NCI-H1417 (cell line): ENCODE results near the gene CDH15.

ENCODE experiments used
- DNase-seq, 3 experiments: peaks; one replicate each; lab custom pipeline; 2025; lab: John Stamatoyannopoulos, UW

Gene CDH15

DNA sequence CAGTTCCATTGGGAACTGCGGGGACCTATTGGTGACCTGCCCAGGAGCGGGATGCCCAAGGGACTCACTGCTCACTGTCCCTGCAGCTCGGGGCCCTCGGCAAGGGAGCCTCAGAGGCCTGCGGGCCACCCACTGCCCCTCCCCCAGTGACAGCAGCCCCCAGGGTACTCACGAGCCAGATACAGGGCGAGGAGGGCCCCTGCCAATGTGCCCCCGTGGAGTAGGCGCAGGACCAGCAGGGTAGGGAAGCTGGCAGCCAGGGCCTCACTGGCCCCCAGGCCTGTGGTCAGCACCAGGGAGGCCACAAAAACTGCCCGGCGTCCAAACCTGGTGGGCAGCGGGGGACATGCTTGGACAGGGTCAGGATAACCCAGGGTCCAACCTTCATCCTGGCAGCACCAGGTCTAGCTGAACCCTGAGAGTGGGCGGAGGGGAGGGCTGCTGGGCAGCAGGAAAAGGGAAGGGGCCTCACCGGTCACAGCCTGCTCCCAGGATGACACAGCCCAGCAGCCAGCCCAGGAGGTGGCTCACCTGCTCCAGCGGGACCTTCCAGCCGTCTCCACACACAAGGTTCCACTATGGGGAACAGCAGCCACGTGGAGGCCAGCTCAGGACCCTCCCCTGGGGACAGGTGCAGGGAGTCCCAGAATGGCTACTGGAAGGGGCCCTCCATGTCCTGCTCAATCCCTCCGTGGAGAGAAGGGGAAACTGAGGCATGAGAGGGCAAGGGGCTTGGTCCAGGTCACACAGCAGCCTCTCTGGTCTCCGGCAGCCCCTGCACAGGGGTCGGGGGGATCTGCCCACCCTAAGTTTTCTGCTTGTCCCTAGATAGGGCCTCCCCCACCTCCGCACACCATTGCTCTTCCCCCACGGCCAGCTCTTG lies 27.9 kb downstream of the CDH15 start:
- DNase-seq = no peak

DNA sequence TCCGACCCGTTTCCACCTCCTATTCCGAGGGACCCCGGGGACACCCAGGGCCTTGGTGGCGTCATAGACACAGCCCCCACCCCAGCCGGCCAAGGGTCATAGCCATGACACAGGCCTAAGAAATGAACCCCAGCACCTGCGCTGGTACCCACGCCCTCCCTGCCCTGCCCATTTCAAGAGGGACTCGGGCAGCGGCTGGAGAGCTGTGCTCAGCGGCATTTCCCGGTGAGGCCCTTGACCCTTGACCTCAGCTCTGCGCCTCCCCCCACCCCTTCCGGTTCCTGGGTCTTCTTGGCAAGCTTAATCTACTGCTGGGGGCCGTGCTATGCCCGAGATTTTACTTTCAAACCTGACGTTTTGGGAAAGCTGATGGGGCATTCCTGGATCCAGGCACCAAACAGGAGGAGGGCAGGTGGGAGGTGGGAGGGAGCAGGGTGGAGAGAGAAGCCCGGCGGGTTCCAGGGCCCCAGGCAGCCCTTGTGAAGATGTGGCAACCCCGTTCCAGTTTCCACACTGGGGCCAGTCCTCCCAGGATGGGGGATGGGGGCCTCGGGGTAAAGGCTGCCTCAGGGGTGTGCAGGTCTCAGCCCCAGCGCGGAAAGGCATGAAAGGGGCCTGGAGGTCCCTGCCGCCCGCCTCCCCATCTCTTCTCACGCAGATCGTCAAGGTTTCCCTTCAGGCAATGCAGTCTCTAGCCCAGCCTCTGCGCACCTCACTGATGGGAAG lies 28.7 kb downstream of the CDH15 start, which contains the start of gene SLC22A31:
SLC22A31 (minus strand) TSS at position 414 of the 726 bp plus-strand sequence; CDS start at position 378, 36 bp downstream.
- DNase-seq = peak in 2 of 3 experiments; percentile 15 to 18

DNA sequence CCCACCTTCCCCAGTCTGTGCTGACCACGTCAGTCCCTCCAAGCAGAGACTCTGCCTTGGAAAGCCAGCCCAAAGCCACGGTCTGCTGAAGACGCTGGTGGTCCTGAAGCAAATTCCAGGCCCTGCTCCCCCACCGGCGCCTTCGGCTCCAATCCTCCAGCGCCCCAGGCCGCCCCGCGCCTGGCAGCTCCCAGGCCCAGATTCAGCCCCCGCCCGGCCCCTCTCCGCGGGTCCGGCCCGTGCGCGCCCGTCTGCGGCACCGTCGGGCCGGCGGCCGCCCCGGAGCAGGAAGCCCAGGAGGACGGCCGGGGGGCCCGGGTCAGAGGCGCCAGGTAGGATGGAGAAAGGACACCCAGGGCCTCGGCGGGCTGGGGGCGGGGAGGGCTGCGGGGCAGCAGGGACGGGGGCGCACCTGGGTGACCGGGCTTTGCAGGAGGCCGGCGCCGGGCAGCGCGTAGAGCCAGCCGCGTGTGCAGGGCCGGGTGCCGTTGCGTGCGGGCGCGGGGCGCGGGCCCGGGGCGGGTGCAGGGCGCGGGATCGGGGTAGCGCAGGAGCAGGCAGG lies 29.4 kb downstream of the CDH15 start:
- no peak for DNase-seq

DNA sequence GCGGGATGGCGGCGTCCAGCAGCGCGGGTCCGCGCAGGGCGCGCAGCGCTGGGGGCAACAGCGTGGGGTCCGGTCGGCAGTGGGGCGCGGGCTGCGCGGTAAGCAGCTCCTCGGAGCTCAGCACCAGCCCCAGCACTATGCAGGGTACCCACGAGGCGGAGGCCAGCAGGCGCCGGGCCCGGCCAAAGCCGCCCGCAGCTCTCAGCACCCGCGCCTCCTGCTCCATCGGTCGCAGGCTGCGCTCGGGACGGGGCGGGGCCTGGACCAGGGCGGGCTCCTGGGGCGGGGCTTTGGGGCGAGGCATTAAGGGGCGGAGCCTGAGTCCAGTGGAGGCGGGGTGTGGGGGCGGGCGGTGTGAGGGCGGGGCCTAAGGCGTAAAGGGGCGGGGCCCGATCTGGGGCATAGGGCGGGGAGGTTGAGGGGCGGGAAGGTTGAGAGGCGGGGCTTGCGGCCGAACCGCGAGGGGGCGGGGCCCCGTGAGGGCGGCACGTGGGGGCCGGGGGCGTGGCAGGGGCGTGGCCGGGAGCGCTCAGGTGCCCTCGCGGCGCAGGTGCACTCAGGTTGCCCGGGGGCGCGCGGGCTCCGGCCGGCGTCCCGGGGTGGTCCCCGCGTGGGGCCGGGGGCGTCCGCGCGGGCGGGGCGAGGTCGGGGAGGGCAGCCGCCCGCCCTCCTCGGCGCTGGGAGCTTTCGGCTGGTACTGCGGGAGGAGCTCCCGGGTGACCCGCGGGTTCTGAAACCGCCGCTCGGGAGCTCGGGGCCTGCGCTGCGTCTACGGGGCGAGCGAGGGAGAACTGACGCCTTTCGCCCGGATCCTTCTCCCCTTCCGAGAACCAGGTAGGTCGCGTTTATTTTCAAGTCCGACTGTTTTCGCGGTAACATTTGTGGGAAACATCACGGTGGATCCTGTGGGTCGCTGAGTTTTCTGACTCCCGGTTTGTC lies 30.2 kb downstream of the CDH15 start:
- peak; percentile 73 to 80 (median 79) for DNase-seq

DNA sequence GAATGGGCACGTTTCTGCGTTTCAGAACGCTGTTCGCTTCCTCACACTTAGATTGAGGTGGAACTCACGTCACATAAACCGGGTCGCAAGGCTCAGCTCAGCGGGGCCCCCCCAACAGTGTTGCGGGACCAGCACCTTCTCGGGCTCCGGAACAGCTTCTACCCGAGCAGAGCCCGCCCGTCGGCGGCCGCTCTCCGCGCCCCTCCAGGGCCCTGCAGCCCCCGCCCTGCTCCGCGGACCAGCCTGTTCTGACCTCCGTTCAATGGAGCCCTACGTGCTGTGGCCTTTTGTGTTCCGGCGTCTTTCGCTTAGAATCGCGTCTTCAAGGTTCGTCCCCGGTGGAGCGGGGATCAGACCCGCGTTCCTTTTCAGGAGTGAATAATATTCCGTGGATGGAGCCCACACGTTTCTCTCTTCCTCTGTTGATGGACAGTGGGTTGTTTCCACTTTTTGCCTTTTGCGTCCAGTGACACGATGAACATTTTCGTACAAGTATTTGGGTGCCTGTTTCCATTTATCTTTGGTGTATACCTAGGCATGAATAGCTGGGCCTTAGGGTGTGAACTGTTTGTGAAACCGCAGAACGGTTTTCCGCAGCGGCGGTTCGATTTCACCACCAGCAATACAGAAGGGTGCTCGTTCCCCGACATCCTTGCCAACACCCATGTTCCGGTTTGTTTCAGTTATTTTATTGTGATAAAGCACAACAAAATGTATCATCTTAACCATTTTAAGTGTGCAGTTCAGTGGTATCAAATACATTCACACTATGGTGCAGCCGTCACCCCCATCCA lies 31.1 kb downstream of the CDH15 start:
- DNase-seq = peak in 2 of 3 experiments; percentile 36 to 50

DNA sequence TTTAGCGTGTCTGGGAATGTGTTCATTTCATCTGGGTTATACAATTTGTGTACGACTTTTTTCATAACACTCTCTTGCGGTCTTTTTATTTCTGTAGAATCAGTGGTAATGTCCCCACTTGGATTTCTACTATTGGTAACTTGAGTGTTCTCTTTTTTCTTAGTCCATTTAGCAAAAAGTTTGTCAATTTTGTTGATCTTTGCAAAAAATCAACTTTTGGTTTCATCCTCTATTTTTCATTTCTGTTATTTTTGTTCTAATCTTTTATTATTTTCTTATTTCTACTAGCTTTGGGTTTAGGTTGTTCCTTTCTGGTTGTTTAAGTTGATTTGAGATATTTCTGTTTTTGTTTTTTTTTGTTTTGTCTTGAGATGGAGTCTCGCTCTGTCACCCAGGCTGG lies 36.4 kb downstream of the CDH15 start:
- no peak for DNase-seq

DNA sequence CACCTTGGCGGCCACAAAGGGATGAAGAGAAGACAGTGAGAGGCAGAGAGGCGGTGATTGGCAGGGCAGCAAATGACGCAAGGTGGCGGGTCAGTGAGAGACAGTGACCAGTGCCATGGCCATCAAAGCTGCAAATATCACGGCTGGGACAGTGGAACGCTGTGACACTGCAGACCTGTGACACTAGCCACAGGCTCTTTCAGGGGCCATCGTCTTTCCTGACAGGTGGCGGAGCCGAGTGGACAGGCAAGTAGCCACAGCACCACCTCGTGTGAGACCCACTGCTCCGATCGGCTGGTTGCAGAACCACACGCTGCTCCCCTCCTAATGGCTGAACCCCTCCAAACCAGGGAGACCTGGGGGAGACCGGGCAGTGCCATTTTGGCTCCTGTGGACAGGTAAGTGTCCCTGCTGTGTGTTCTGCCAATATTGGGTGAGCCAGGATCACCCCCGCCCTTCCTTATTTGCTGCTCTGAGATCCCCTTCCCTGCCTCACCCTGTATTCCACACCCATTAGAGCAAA lies 38.0 kb downstream of the CDH15 start:
- DNase-seq = no peak

DNA sequence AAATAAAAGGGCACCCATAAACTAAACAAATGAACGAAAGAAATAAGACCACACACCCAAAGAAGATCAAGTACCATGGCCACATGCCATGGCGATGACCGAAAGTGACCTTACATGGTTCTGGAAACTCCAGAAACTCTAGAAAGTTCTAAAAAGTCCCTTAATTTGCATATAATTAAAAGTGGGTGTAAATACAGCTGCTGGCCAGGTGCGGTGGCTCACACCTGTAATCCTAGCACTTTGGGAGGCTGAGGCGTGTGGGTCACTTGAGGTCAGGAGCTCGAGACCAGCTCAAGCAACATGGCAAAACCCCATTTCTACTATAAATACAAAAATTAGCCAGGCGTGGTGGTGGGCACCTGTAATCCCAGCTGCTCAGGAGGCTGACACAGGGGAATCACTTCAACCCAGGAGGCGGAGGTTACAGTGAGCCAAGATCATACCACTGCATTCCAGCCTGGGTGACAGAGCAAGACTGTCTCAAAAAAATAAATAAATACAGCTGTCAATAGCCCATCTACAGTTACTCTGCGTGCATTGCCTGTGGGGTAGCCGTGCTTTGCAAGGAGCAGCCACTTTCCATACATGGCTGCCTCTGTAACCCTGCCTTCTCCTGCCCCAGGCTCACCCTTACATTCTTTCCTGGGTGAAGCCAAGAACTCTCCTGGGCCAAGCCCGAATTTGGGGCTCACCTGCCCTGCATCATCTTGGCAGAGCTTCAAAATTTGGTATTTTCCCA lies 38.8 kb downstream of the CDH15 start:
- DNase-seq = no peak

DNA sequence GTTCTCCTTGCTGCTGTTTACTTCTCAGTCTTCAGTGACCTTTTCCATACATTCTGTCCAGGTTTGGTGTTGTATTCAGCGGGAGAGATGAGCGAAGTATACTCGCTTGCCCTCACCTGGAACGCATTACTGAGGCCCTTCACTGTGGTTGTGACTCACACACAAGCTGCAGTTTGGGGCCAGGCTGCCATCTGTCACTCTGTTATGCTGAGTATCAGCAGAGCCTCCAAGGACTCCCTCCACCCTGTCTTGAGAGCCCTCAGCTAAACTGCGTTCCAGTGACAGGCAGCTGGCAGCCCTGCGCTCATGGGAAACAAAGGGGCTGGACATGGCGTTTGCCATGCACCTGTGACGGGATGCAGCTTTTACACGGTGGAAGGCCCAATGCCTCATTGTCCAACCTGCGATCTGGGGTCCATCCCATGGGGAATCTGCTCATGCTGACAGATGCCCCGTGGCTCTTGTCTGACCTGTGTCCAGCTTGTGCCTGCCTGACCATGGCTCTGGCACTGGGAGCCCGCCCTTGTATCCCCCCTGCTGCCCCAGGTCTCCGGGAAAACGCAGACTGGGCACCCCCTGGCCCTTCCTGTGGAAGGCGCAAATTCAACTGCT lies 39.5 kb downstream of the CDH15 start:
- DNase-seq = peak in 2 of 3 experiments; percentile 37 to 78

DNA sequence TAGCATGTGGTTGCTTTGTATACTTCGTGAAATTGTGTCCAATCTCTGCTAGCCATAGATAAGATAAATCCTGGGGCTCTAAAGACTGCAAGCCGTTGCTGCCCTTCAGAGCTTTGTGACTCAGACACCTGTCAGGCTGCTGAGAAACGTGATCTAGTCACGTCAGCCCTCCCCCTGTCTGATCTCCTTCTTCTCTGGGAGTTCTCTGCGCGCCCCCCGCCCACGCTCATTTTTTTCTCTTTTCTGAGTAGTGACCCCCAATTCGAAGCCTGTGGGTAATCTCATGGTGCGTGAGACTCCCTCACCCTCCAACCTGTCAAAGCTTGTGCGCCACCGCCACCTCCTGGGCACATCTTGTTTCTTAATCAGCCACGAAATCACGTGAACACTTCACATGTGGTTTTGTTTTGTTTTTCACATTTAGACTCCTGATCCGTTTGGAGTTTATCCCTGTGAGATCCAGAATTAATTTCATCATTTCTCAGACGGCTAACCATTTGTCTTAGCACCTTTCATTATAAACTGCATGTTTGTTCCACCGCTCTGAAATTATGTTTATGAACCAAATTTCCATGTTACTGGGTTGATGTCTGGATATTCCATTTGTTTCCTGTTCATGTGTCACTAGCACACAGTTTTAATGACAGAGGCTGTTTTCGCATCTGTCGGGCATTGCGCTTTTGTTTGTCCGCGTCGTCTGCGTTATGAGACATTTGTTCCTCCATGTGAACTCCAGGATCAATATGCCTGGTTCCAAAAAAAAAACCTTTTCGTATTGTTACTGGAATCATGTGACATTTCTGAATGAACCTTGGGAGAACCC lies 45.0 kb downstream of the CDH15 start:
- peak; percentile 70 to 82 (median 73) for DNase-seq

DNA sequence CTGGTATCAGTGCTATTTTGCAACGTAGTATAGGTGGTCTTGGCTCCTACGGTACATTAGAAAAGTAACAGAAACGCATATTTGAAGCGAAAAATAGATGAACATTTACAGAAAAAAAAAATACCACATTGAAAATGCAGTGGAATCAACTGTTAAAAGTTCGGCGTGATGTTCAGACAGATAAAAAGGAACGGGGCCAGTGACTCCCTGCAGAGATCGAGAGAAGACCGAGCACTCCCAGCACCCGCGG lies 45.5 kb downstream of the CDH15 start:
- no peak for DNase-seq

DNA sequence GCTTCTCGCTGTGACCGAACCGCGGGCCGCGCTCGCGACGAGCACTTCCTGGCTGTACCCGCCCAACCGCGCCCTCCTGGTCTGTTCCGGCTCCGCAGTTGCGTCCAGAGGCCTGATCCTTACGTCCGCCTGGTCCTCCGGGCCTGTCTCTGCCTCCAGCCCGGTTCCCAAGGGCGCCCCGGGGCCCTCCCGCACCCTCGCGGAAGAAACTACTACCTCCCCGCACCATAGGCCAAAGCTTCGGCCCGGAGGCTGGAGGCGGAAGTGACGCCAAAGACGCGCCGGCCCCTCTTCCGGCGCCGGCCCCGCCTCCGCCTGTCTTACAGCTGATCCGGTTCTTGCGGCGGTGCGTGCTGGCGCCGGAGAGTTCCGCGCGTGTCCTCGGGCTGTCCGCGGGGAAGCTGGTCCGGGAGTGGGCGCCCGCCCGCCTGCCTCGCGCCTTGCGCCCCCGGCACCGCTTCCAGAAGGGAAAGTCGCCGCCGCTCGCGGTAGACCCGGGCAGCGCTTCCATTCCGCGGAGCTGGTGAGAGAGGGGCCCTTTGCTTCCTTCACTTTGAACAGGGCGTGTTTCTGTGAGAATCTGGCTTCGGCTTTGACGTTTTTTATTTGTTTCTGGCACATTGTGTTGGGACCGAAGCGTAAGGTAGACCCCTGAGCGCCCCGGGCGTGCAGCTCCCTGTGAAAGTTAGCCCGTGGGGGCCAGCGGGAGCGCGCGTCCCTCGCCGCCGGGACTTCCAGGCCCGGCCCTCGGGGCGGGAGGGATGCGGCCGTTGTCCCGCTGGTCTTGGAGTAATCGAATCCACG lies 46.0 kb downstream of the CDH15 start, which contains the start of gene ZNF778:
ZNF778 (plus strand) TSS at position 316 of the 804 bp plus-strand sequence. CDS start 3,425 bp downstream, outside the sequence.
- DNase-seq = peak; percentile 60 to 81 (median 78)

DNA sequence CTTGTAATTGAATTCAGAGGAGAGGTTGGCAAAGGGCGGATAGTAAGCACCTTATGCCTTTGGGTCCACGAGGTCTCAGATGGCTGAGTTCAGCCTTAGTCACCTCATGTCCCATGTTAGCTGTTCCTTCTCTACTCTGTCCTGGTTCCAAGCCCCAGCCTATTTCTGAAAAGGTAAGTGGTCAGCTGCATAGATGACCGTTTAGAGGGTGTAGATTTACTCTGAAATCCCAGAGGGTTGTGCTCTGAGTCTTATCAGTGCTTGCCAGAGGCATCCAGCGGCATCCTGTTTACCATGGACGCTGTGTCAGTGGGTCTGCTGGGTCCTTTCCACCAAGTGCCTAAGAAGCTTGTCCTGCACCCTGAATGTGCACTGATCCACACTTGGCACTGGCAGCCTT lies 47.8 kb downstream of the CDH15 start:
- no peak for DNase-seq

DNA sequence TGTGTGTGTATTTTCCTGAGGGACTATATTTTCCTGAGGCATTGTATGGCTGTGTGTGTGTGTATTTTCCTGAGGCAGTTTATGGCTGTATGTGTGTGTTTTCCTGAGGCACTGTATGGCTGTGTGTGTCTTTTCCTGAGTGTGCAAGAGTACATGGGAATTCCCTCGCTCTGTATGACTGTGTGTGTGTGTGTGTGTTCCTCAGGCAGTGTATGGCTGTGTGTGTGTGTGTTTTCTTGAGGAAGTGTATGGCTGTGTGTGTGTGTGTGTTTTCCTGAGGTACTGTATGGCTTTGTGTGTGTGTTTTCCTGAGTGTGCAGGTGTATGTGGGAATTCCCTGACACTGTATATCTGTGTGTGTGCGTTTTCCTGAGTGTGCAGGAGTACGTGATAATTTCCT lies 50.1 kb downstream of the CDH15 start:
- no peak for DNase-seq

DNA sequence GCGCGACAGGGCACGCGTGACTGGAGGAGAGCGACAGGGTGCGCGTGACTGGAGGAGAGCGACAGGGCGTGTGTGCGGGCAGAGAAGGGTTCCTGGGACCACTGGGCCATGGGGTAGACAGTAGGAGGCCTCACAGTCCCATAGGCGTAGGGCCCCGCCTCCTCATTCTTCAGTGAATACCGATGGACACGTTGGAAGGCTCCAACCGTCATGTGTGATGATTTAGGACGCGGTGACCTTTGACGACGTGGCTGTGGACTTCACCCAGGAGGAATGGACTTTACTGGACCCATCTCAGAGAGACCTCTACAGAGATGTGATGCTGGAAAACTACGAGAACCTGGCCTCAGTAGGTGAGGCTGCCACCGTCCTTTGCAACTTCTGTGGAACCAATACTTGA lies 51.4 kb downstream of the CDH15 start:
- no peak for DNase-seq

DNA sequence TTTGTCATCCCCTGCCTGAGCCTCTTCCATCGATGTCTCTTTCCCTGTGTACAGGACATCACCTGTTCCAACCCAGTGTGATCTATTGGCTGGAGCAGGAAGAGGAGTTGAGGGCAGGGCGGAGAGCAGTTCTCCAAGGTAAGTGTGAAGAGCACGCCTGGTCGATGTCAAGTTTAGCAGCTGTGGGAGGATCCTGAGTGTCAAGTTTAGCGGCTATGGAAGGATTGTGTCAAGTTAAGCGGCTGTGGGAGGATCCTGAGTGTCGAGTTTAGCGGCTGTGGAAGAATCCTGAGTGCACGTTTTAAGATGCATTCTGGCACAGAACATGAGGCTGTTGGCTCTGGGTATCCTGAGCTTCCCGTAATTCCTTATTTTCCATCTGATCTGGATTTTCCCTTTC lies 53.1 kb downstream of the CDH15 start:
- no peak for DNase-seq

DNA sequence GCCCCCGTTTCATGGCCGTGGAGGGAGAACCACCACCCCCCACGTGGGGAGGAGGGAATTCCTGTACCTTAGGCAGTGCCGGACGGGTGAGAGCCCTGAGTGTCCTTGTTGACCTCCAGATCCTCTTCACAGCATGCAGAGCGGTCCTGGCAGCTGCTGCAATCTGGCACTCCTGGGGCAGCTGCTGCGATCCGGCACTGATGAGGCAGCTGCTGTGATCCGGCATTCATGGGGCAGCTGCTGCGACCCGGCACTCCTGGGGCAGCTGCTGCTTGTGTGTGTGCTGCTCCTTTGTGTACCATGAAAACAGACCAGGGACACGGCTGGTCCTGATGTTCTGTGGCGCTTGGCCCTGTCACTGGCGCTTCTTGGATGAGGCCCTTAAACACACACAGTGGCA lies 58.7 kb downstream of the CDH15 start:
- DNase-seq = peak in 1 of 3 experiments; percentile 1

DNA sequence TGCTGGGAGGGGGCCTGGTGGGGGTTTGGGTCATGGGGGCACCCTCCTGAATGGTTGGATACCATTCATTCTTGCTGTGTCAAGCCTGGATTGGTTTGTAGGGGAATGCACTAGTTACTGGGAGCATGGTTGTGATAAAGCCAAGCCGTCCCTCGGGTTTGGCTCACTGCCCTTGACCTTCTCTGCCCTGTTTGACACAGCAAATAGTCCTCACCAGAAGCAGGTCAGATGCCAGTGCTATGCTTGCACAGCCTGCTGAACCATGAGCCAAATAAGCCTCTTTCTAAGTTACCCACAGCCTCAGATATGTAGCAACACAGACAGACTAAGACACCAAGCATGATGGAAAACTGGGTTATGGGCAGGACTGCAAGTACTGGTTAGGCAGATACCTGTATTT lies 60.6 kb downstream of the CDH15 start:
- no peak for DNase-seq
